Erythroblast (primary cell): ENCODE measurements around the gene CSMD2.

Experiments used
- GATA1 ChIP-seq: IDR thresholded peaks from 2 replicates; pipeline ENCODE4 v1.6.1; 2011; ENCODE audit warnings: low read depth, mild to moderate bottlenecking, control low read depth, low read length, moderate library complexity
- POLR2A ChIP-seq: IDR thresholded peaks from 2 replicates; pipeline ENCODE4 v1.6.1; 2011; ENCODE audit warnings: mild to moderate bottlenecking, low read length

- TF ChIP-seq POLR2A: no peak
- no peak for TF ChIP-seq GATA1
Observed at GRCh38 chr1:33955096-33955495, 209.9 kb downstream of the CSMD2 start.
